HG02759 (cell line): ENCODE measurements around the gene CARS2.
"Not testable (repeated sequence)": the region's sequence is repeated elsewhere in the genome, so short reads cannot be mapped to it uniquely, and the experiment has no call there.

Source experiments
- ATAC-seq: cut with Tn5 transposase; IDR thresholded peaks from one replicate; pipeline ENCODE4 v1.9.1; 2021; ENCODE audit warnings: mild to moderate bottlenecking, moderate library complexity; ENCODE audit not compliant: unreplicated experiment

CARS2 gene

GRCh38 chr13:110705826-110706569, at the start of gene CARS2:
TSS of gene CARS2 (minus strand) at chr13:110706116. CDS start at chr13:110706093, 23 bp downstream.
- ATAC-seq, result peak; percentile 98

GRCh38 chr13:110748271-110748670, 42.4 kb upstream of the CARS2 start:
- ATAC-seq, result no peak

- no peak for ATAC-seq
These were observed 40.5 kb upstream of the CARS2 start for GRCh38 chr13:110746438-110746837.

- no peak for ATAC-seq
These were observed 37.8 kb upstream of the CARS2 start for GRCh38 chr13:110743687-110744086.

- ATAC-seq, result no peak
These were observed 31.6 kb upstream of the CARS2 start for GRCh38 chr13:110737555-110737954.

GRCh38 chr13:110734561-110734960, 28.6 kb upstream of the CARS2 start:
- no peak for ATAC-seq

- no peak for ATAC-seq
These were observed 25.2 kb upstream of the CARS2 start for GRCh38 chr13:110731072-110731471.

- ATAC-seq, result no peak
These were observed 20.8 kb upstream of the CARS2 start for GRCh38 chr13:110726726-110727125.

- not testable (repeated sequence) for ATAC-seq
These were observed 20.2 kb upstream of the CARS2 start for GRCh38 chr13:110726153-110726552.

- ATAC-seq, result no peak
These were observed 17.7 kb upstream of the CARS2 start for GRCh38 chr13:110723598-110723997.

GRCh38 chr13:110722971-110723370, 17.1 kb upstream of the CARS2 start:
- no peak for ATAC-seq

GRCh38 chr13:110719036-110719710, 13.3 kb upstream of the CARS2 start:
- no peak for ATAC-seq

GRCh38 chr13:110716247-110716515, 10.3 kb upstream of the CARS2 start:
- ATAC-seq, result no peak

- peak; percentile 56 for ATAC-seq
These were observed 9.7 kb upstream of the CARS2 start for GRCh38 chr13:110715395-110716246.

GRCh38 chr13:110714797-110715394, 9.0 kb upstream of the CARS2 start:
- no peak for ATAC-seq

- ATAC-seq, result no peak
These were observed 8.3 kb upstream of the CARS2 start for GRCh38 chr13:110713981-110714796.

GRCh38 chr13:110713642-110713952, 7.7 kb upstream of the CARS2 start, which contains the start of gene ING1:
TSS of gene ING1 (plus strand) at chr13:110713700. CDS start at chr13:110714150, 450 bp downstream.
- no peak for ATAC-seq

GRCh38 chr13:110712849-110713641, 7.1 kb upstream of the CARS2 start:
- peak; percentile 47 for ATAC-seq

- ATAC-seq, result peak; percentile 33
These were observed 6.3 kb upstream of the CARS2 start for GRCh38 chr13:110712081-110712848.
